Measurements from ENCODE around the gene HSPD1. TPM values are rescaled to one million over a fixed set of nuclear protein-coding genes. Genes with fewer than 3 reads are reported as not detected.

HSPD1 gene
- total and polyA plus RNA-seq, 2 of the 13 experiments (the other 11 are each of a cell fraction or from before 2014, with no cell fraction given) = 685 to 2,610 TPM

DNA sequence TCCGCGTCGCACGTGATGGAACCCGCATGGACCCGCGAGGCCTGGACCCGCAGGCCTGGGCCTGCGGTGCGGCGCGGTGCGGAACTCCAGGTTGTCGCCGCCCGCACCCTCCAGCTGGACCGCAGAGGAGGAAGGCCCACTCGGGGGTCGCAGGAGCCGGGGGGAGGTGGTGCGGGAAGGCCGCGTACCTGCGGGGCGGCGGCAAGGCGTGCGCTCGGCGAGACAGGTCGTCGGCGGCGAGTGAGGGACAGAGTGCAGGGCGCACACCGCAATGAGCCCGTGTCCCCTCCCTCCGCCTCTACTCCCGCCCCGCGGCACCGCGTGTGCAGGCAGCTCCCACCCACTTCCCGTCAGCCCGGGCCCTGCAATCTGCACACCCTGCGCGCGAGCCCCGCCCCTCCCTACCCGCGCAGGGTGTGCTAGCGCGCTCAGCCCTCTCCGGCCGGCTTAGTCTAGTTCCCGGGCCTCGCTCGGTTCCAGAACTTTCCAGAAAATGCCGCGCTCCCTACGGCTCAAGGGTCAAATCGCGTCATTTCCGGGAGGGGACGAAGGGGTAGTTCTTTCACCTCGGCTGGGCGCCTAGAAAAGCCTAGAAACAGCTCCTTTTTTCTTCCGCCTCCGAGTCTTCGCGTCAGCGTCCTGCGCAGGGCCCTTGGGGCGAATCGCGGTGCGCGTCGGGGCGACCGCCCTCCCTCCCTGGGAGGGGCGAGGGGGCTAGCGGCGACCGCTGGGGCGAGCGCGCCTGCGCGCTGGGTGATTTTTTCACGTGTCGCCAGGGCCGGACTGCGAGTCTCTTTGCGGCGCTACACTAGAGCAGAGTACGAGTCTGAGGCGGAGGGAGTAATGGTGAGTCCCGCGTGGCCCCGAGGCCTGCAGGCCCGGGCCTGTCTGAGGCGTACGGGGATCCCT, at the start of gene HSPD1, which contains the start of gene HSPE1 (continued):
- TF ChIP-seq NR2F1 (CRISPR knock-in tag; IDR thresholded peaks at IDR 0.05) (peak; percentile 25 to 85; a peak in 3 of 4 replicates), ZBTB42 (CRISPR knock-in tag; IDR thresholded peaks at IDR 0.05) (peak; percentile 95), ZSCAN21 (CRISPR knock-in tag; IDR thresholded peaks at IDR 0.05; ENCODE audit: borderline replicate concordance) (peak; percentile 97), STAG1 (CRISPR knock-in tag; IDR thresholded peaks at IDR 0.05) (no peak; the same call in 1 of the 2 replicates), ZNF720 (CRISPR knock-in tag; IDR thresholded peaks at IDR 0.05) (peak; percentile 48; the same call in 1 of the 2 replicates), ZNF629 (CRISPR knock-in tag; conservative IDR thresholded peaks at IDR 0.05) (peak; percentile 54), ZNF333 (CRISPR knock-in tag; IDR thresholded peaks at IDR 0.05; ENCODE audit: borderline replicate concordance) (peak; percentile 98), BORCS8-MEF2B (CRISPR knock-in tag; IDR thresholded peaks at IDR 0.05) (peak; percentile 99), ZEB1 (IDR thresholded peaks at IDR 0.05; ENCODE audit: insufficient replicate concordance, low read depth) (peak; percentile 73), MIER2 (CRISPR knock-in tag; IDR thresholded peaks at IDR 0.05) (peak; percentile 66; the same call in 1 of the 2 replicates), SP140L (CRISPR knock-in tag; IDR thresholded peaks at IDR 0.05; ENCODE audit: borderline replicate concordance) (peak; percentile 58; the same call in 1 of the 2 replicates), GRHL1 (CRISPR knock-in tag; conservative IDR thresholded peaks at IDR 0.05) (no peak), ZNF891 (CRISPR knock-in tag; IDR thresholded peaks at IDR 0.05) (peak; percentile 97), AGO2 (optimal IDR thresholded peaks at IDR 0.05; ENCODE audit: low read depth, low read length) (peak; percentile 92), ZFAT (CRISPR knock-in tag; conservative IDR thresholded peaks at IDR 0.05) (peak; percentile 73; the same call in 1 of the 2 replicates), ZNF276 (CRISPR knock-in tag; IDR thresholded peaks at IDR 0.05; ENCODE audit: low read depth) (peak; percentile 93), ZNF496 (CRISPR knock-in tag; IDR thresholded peaks at IDR 0.05; ENCODE audit: insufficient replicate concordance) (no peak), SKIL (CRISPR knock-in tag; IDR thresholded peaks at IDR 0.05; ENCODE audit: borderline replicate concordance) (peak; percentile 65), IRX3 (CRISPR knock-in tag; IDR thresholded peaks at IDR 0.05; ENCODE audit: borderline replicate concordance, low read depth) (peak; percentile 92), CEBPB (IDR thresholded peaks at IDR 0.05; ENCODE audit: borderline replicate concordance, low read depth, low read length) (no peak), ZSCAN22 (CRISPR knock-in tag; IDR thresholded peaks at IDR 0.05) (no peak; the same call in 1 of the 2 replicates), CCAR2 (optimal IDR thresholded peaks at IDR 0.05; ENCODE audit: low read depth, low read length) (peak; percentile 95)
